ENCODE results near the gene ERC1.
"Not testable (repeated sequence)": the region's sequence is repeated elsewhere in the genome, so short reads cannot be mapped to it uniquely, and the experiment has no call there.

The ERC1 gene

DNA sequence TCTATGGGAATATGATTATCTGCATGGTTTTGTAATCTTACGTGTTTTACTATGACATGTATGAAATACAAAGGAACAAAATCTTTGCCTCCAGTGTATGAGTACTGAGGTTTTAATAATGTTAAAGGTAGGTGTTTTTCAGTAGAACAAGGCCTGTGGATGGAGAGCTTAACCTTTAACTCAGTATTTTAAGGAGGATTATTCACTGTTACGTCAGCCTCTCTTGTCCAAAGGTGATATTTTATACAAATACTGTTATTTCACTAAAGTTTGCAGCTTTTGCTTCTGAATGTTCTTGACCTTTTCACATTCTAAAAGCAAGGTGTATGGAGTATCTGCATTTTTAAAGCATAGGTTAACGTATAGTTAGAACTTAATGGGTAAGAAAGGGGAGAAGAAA is 195.3 kb downstream of the ERC1 start:
- DNase-seq (ENCODE audit: low spot score) = no peak

DNA sequence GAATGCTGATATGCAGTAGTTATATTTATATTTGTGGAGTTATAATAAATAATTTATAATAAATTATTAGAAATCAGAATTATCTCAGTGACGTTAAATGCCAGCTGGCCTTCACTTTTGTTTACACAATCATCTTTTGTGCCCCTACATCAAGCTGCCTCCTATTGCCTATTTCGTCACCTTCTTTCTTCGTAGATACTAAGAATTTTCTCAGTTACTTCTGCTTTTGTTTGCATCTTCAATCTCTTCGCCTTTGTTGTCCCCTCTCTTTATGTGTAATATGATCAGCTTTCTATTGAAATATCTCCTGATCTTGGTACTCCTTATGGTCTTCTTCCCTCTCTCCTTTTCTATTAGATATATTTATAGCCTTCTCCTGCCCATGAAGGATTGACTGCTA is 197.0 kb downstream of the ERC1 start:
- DNase-seq (ENCODE audit: low spot score) = no peak

DNA sequence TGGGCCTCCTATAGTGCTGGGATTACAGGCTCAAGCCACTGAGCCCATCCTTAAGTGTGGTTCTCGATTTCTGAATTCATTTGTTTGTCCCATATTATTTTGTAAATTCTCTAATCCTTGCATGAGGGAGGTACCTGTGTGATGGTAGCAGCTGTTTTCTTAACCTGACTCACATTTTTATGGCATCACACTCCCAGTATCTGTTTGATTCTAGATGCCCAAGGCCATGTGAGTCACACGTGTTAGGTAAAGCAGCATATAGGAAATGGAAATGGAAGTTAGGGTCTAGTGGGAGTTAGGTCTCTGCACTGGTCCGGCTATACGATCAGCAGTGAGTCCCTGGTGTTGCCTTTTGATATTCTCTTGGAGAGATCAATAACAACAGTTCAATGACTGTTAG is 198.1 kb downstream of the ERC1 start:
- peak; percentile 35 for DNase-seq (ENCODE audit: low spot score)

DNA sequence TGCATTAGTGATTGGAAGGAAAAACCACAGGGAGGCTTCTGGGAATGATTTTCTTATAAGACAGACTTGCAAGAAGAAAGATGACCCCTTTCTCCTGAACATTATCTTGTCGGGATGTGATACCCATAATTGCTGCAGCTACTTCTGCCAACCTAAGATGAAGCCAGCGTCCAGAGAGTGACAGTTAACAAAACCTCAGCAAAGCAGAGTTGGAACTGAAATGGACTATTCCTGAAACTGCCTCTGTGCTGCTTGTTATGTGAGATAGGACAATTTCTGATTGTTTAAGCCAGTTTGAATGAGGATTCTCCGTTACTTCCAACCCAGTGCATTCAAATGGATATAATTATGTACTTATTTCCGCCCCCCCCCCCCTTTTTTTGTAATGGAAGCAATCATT is 204.5 kb downstream of the ERC1 start:
- no peak for DNase-seq (ENCODE audit: low spot score)

DNA sequence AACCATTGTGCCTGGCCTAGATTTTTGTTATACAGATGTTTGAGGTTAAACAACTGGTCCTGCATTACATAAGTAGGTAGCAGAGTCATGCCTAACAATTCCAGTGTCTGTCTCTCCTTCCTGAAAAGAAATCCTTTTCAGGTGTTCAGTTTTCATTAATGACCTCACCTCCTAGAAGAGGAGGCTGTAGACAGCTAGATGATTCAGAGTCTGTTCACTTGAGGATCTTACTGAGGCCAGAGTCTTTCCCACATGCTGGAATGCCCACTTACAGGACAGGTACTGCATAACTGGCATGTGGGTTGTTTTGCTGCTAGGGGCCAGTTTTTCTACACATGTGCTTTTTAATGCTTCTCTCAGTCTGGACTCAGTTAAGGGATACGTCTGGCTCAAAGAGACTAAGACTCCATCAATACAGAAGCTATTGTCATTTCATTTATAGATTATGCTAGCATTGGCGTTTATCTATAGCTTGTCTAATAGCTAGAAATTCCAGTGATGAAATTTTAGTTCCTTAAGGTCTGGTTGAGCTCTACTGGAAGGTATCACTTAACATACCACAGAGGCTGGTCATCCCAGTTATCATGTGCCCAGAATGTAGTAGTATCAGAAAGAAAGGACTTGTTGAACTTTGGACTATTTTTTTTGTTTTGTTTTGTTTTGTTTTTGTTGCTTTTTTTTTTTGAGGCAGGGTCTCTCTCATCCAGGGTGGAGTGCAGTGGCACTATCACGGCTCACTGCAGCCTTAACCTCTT is 206.4 kb downstream of the ERC1 start:
- DNase-seq (ENCODE audit: low spot score) = no peak

DNA sequence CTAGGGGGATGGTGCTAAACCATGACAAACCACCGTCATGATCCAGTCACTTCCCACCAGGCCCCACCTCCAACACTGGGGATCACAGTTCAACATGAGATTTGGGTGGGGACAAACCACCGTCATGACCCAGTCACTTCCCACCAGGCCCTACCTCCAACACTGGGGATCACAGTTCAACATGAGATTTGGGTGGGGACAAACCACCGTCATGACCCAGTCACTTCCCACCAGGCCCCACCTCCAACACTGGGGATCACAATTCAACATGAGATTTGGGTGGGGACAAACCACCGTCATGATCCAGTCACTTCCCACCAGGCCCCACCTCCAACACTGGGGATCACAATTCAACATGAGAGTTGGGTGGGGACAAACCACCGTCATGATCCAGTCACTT is 207.8 kb downstream of the ERC1 start:
- DNase-seq (ENCODE audit: low spot score) = not testable (repeated sequence)

DNA sequence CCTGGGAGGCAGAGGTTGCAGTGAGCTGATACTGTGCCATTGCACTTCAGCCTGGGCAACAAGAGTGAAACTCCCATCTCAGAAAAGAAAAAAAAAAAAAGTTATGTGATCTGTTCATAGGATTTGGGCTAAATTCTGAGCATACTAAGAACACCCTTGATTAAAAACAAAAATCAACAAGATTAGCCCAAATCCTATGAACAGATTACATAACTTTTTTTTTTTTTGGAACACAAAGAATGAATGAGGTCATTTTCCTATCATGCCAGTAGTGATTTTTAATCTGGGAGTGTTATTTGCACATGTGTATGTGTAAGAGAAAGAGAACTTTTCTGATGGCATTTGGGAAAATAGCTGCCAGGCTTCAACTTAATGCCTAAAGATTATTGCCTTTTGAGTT is 208.7 kb downstream of the ERC1 start:
- no peak for DNase-seq (ENCODE audit: low spot score)

DNA sequence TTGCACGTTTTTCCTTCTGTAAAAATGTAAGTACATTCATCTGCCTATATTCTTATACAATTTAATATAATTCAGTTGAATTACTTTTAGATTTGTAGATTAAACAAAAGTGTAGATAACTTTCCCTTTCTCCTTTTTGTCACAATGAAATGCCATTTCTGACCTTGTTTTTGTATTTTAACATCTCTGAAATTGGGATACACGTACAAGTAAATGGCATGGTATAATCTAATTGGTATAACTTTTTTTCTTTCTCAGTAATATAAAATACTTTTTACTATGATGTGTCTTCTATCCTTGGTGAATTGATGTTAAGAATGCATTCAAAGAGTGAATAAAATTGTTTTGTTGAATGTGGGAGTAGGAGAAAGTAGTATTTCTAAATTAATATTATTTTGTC is 210.0 kb downstream of the ERC1 start:
- DNase-seq (ENCODE audit: low spot score) = no peak

DNA sequence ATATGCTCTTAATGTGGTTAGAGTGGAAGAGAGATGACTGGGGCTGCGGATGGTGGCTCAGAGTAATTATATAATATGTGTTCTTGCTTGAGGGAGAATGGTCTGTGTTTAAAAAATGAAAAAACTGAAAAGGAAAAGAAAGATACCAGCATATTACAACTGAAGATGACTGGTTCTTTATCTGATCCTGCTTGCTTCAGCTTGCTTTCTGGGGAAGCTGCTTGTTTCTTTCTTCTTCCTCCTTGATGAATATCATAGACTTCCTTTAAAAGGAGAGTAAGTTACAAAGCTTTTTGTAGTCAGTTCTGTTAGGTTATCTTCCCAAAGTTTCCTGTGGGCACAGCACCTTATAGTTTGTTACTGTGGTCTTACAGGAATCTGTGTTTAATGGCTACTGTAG is 210.9 kb downstream of the ERC1 start:
- no peak for DNase-seq (ENCODE audit: low spot score)

DNA sequence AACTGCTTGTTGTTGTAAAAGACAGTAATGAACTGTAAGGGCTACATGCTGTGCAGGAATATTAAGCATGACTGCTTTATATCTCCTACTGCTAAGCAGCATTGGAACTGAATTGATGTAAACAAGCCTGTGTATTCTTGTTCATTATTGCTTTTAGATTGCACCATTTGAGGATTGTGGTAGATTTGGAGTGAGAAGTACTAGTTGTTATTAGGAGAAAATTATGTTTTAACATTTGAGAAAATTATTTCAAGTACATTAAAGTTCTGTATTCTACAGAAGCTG is 212.7 kb downstream of the ERC1 start:
- no peak for DNase-seq (ENCODE audit: low spot score)

DNA sequence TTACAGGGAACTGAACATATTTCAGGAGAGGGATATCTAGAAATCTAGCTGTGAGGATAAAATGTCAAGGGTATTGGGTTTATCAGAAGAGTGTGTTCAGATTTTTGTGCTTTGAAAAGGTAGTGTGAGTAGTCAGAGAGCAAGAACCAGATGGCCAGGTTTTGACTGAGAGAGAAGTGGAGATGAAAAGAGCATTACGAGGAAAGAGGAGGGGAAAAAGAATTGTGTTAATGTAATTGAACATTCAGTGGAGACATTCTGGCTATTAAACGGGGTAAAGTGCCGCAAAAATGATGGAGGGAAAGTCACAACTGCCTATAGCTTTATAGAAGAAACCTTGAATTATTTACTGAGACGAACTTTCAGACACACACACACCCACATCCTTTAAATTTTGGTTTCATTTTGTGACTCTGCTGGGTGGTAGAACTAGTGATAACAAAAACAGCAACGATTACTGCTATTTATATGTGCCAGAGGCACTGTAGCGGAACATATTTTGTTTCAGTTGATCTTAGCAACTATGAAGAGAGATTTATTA is 213.6 kb downstream of the ERC1 start:
- no peak for DNase-seq (ENCODE audit: low spot score)

DNA sequence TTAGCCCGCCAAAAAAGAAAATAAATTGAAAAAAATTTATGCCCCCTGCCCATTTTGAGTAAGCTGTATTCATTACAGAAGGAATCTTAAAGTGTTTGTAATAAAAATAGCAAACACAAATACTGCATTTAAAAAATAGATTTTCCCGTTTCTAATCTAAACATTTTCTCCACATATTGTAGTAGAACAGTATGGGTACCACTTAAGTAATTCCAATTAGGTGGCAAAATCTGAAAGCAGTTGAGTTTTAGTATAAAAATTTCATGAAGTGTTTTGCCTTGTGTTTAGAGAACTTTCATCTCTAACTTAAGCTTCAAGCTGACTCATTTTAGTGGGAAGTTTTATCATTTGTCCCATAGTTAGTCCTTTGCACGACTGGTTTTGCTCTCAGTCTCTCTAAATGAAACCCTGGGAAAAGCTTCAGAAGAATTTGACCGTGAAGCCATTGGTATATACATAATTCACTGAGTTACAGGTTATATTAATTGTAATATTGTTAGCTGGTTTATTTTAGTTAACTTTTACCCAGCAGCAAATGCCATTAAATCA is 214.6 kb downstream of the ERC1 start:
- DNase-seq (ENCODE audit: low spot score) = no peak

DNA sequence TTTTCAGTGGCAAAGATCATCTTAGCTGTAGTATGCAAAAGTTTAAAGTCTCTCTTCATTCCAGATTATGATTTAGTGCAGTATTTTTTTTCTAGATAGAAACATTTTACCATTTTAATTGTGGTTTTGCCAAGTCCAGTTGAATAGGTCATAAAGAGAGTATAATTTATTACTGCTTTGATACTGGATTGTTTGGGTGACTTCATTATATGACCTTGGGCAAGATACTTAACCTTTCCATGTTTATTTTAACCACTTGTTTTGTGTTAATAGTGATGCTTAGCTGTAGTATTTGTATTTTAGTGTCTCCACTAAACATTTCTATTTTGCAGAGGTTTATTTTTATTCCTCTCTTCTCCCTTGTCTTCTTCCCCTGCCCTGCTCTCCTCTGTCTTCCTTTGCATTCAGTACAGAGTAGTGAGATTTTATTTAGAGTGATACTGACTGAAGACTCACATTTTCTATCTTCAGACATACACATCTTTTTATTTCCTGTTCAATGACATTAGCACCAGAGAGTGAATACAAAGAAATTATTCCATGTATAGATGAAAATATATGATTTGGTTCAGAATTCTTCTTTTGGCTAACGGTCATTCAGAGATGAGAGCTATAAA is 215.2 kb downstream of the ERC1 start:
- no peak for DNase-seq (ENCODE audit: low spot score)

DNA sequence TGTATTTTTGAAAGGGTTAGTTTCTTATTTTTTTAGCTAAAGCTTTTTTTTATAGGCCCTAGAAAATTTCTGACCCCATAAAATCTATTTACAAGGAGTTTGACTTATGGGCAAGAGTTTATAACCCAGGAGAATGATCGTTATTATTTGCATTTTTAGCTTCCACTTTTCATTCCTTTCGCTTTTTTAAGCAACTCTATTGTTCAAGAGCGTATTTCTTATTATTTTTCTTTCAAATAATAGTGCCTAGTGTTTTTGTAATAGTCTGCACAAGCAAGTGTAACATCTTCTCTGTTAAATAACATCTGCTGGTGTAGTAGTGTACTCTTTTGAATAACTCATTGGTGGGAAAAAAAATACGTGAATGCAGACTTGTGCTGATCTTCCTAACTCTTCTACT is 216.3 kb downstream of the ERC1 start:
- no peak for DNase-seq (ENCODE audit: low spot score)

DNA sequence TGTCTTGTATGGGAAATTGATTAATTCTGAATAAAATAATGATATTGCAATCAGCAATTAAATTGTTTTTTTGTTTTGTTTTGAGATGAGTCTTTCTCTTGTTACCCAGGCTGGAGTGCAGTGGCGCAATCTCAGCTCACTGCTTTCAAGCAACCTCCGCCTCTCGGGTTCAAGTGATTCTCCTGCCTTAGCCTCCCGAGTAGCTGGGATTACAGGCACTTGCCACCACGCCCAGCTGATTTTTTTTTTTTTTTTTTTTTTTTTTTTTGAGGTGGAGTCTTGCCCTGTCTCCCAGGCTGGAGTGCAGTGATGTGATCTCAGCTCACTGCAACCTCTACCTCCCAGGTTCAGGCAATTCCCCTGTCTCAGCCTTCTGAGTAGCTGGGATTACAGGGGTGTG is 217.7 kb downstream of the ERC1 start:
- not testable (repeated sequence) for DNase-seq (ENCODE audit: low spot score)

DNA sequence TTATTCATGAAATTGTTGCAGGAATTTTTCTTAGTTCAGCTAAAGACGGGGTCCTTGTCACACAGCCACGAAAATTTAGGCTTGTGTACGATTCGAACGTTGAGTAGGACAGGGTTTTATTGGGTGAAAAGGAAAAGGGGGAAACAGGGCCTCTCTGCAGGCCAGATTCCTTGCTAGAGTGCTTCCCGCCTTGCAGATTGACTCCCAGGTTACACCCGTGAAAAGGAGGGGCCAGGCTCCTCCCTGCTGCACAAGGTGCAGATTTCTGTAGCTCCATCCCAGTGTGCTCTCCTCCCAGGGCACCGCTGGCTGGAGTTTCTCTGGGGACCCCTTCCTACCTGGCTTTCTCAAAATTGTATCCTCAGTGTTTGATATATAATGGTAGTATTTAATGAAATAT is 221.5 kb downstream of the ERC1 start:
- DNase-seq (ENCODE audit: low spot score) = no peak

DNA sequence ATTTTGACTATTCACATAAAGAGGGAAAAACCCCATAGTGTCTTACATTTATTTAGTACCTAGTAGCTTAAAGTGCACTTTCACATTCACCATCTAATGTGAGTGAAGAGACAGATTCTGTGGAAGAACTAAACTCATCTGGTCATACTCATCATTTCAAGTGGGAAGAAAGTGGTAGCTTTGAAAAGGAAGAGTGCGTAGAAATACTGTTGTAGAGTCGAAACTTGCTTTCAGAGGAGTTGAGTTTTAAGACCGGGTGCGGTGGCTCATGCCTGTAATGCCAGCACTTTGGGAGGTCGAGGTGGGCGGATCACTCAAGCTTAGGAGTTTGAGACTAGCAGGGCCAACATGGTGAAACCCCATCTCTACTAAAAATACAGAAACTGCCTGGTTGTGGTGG is 222.2 kb downstream of the ERC1 start:
- DNase-seq (ENCODE audit: low spot score) = no peak

DNA sequence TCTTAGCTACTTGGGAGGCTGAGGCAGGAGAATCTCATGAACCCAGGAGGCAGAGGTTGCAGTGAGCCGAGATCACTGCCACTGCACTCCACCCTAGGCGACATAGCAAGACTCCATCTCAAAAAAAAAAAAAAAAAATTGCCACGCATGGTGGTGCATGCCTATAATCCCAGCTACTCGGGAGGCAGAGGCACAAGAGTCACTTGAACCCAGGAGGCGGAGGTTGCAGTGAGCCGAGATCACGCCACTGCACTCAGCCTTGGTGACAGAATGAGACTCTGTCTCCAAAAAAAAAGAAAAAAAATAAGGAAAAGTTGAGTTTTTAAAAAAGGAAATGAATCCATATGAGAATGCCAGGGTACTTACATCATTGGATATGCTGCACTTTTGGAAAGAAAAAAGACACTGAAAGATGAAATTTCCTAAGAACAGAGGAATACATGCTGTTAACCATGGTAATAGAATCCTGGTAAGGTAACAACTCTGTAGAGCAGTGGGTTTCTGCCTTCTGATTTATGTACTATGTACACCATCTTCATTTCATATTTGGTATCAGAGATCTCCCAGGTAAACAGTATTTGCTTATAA is 222.7 kb downstream of the ERC1 start:
- no peak for DNase-seq (ENCODE audit: low spot score)

DNA sequence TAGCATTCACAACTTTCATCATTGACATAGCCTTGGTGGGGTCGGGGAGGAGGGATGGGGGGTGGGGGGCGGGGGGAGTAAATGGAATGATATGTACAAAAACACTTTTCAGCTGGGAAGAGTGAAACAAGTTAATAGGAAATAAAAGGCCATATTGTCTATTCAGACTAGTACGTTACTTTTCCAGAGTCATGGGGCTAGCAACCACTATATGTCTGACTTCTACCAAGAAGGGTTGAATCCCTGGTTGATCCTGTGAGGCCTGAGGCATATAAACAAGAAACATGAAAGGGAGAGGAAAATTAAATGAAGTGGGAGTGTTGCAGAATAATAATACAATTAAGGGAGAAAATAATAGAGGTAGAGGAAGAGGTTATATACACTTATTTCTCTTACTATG is 225.5 kb downstream of the ERC1 start:
- DNase-seq (ENCODE audit: low spot score) = no peak

DNA sequence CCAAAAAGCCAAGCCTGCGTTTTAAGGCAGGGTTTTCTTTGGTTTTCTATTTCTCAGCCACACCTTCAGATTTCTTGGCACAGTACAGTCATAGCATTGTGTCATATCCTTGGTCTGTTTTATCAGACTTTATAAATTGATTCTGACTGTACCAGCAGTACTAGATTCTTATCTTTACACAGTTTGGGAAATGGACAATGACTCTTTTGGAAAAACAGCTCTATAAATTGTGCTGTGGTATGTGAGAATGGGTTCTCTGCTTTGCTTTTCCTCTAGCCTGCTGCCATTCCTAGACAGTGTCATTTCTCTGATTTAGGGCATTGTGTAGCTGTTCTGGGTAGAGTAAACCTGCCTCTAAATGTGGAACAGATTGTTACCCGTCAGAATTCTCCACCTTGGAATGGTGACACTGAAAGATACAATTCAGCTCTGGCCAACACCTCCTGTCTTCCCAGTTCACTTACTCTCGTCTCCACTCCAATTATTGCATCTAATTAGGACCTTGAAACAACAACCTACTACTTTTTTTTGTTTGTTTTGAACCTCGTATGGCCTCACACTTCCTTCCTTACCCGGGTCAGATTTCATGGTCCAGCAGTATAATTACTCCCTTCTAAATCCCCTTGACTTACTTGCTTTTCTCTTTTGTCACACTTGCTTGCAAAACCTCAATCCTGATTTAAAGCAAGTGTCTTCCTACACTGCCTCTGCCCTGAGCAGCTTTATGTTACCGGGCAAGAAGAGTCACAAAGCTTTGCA is 226.3 kb downstream of the ERC1 start:
- DNase-seq (ENCODE audit: low spot score) = peak; percentile 31

DNA sequence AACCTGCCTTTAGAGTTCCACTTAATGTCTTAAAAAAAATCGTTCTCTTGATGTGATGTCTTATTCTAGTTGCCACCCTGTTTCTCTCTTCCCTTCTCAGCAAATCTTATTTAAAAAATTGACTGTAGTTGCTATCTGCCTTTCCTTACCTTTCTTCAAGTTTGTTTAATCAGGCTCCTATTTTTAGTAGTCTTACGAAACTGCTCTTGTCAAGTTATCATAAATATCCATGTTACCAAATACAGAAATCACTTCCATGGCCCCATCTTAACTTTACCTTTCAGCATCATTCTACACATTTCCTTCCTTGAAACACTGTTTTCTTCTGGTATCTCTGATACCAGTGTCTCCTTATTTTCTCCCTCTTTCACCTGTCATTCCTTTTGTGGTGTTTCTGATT is 227.3 kb downstream of the ERC1 start:
- DNase-seq (ENCODE audit: low spot score) = no peak
